Spinal cord (tissue), 10 donors: ENCODE measurements around the gene ANKRD11. TPM values are rescaled to one million over a fixed set of nuclear protein-coding genes. Genes with fewer than 3 reads are reported as not detected.
"Not testable (repeated sequence)": the region's sequence is repeated elsewhere in the genome, so short reads cannot be mapped to it uniquely, and the experiment has no call there.

Experiments used
- DNase-seq, 6 donors: peaks; one replicate each; pipeline versions ENCODE4 v3.0.0 to v3.0.0-alpha.2; 2013 to 2015; ENCODE audit warnings: low spot score in 6 of 6, low read depth in 4 of 6
- H3K27ac ChIP-seq: one replicate; pipeline ENCODE4 v1.5.1; 2013; ENCODE audit warnings: low read depth, low read length, control low read depth
- H3K27me3 ChIP-seq: one replicate; pipeline ENCODE4 v1.6.1; 2013; ENCODE audit warnings: low read length; ENCODE audit not compliant: control insufficient read depth, insufficient read depth
- H3K36me3 ChIP-seq: one replicate; pipeline ENCODE4 v1.6.1; 2013; ENCODE audit warnings: low read length; ENCODE audit not compliant: control insufficient read depth, insufficient read depth
- H3K4me1 ChIP-seq: one replicate; pipeline ENCODE4 v1.6.1; 2013; ENCODE audit warnings: low read length; ENCODE audit not compliant: control insufficient read depth, insufficient read depth
- H3K4me3 ChIP-seq: one replicate; pipeline ENCODE4 v1.5.1; 2013; ENCODE audit warnings: low read depth, low read length, control low read depth
- H3K9me3 ChIP-seq: one replicate; pipeline ENCODE4 v1.6.1; 2013; ENCODE audit warnings: low read length; ENCODE audit not compliant: control insufficient read depth, insufficient read depth
- WGBS: methylation state at CpG from one replicate; pipeline ENCODE4 v1.1.5; 2013; ENCODE audit warnings: missing lambda C conversion rate; ENCODE audit not compliant: insufficient coverage; 5-methylcytosine and 5-hydroxymethylcytosine counted together
- polyA plus RNA-seq, 2 donors: library from polyadenylated mRNA; unstranded; fragments of 120-200 nt; gene quantifications; one replicate each; pipeline ENCODE4 v1.2.1, GENCODE V29; 2013; ENCODE audit not compliant: insufficient read length in 2 of 2
- total RNA-seq, 2 donors: library from RNA; depleted of rRNA in 1 of 2; stranded (reverse); fragments of 120-200 nt in 1 of 2; fragments of >200 nt in 1 of 2; gene quantifications; one replicate each; pipeline versions ENCODE4 v1.2.3 to v1.2.4, GENCODE V29; 2013 to 2014
- donor health status: healthy.

ANKRD11 gene
- total and polyA plus RNA-seq, 4 donors = 38.2 to 104 (median 73.5) TPM

GRCh38 chr16:89275284-89275584, 215.1 kb downstream of the ANKRD11 start:
- Histone ChIP-seq H3K9me3 (no peaks in the 10 kb centered on the region), H3K36me3 (peaks cover 88% of the 10 kb centered on the region), H3K4me3 (no peak overlapping the region), H3K4me1 (peaks cover 4% of the 10 kb centered on the region), H3K27me3 (no peaks in the 10 kb centered on the region), H3K27ac (no peak overlapping the region)
- 96% methylated on average over 11 of the region's 11 CpGs for WGBS
- DNase-seq = no peak

- no peak for DNase-seq
- H3K4me3 ChIP-seq = no peak overlapping the region
- peaks cover 4% of the 10 kb centered on the region for H3K4me1 ChIP-seq
- 89% methylated on average over 19 of the region's 30 CpGs for WGBS
- H3K27me3 ChIP-seq = no peaks in the 10 kb centered on the region
- peaks cover 88% of the 10 kb centered on the region for H3K36me3 ChIP-seq
- H3K9me3 ChIP-seq = no peaks in the 10 kb centered on the region
- H3K27ac ChIP-seq = no peak overlapping the region
Observed at GRCh38 chr16:89274561-89275283, 215.6 kb downstream of the ANKRD11 start.

- Histone ChIP-seq H3K27me3 (no peaks in the 10 kb centered on the region), H3K4me1 (peaks cover 4% of the 10 kb centered on the region), H3K27ac (no peak overlapping the region), H3K4me3 (no peak overlapping the region), H3K36me3 (peaks cover 90% of the 10 kb centered on the region), H3K9me3 (no peaks in the 10 kb centered on the region)
- DNase-seq = no peak
- WGBS = 95% methylated on average over 19 of the region's 19 CpGs
Observed at GRCh38 chr16:89273741-89274472, 216.5 kb downstream of the ANKRD11 start.

GRCh38 chr16:89272631-89273030, 217.7 kb downstream of the ANKRD11 start:
- peaks cover 83% of the 10 kb centered on the region for H3K36me3 ChIP-seq
- no peak for DNase-seq
- H3K4me3 ChIP-seq = no peak overlapping the region
- H3K27me3 ChIP-seq = no peaks in the 10 kb centered on the region
- H3K27ac ChIP-seq = no peak overlapping the region
- no CpG with 5 or more reads among the region's 6 CpGs for WGBS
- H3K9me3 ChIP-seq = no peaks in the 10 kb centered on the region
- H3K4me1 ChIP-seq = no peaks in the 10 kb centered on the region

- H3K36me3 ChIP-seq = peaks cover 83% of the 10 kb centered on the region
- no peak overlapping the region for H3K4me3 ChIP-seq
- H3K9me3 ChIP-seq = no peaks in the 10 kb centered on the region
- no peaks in the 10 kb centered on the region for H3K4me1 ChIP-seq
- H3K27ac ChIP-seq = no peak overlapping the region
- H3K27me3 ChIP-seq = no peaks in the 10 kb centered on the region
- no peak for DNase-seq
- WGBS = 94% methylated on average over 31 of the region's 32 CpGs
Observed at GRCh38 chr16:89270666-89271345, 219.6 kb downstream of the ANKRD11 start.

- Histone ChIP-seq H3K4me1 (no peaks in the 10 kb centered on the region), H3K4me3 (no peak overlapping the region), H3K27ac (no peak overlapping the region), H3K36me3 (peaks cover 83% of the 10 kb centered on the region), H3K27me3 (no peaks in the 10 kb centered on the region), H3K9me3 (no peaks in the 10 kb centered on the region)
- no peak for DNase-seq
- WGBS = 96% methylated on average over 22 of the region's 27 CpGs
Observed at GRCh38 chr16:89269805-89270665, 220.3 kb downstream of the ANKRD11 start.

GRCh38 chr16:89268987-89269735, 221.2 kb downstream of the ANKRD11 start:
- Histone ChIP-seq H3K9me3 (no peaks in the 10 kb centered on the region), H3K27ac (no peak overlapping the region), H3K27me3 (no peaks in the 10 kb centered on the region), H3K36me3 (peaks cover 83% of the 10 kb centered on the region), H3K4me1 (no peaks in the 10 kb centered on the region), H3K4me3 (no peak overlapping the region)
- no peak for DNase-seq
- WGBS = 94% methylated on average over 4 of the region's 14 CpGs

GRCh38 chr16:89268585-89268984, 221.8 kb downstream of the ANKRD11 start:
- WGBS = 94% methylated on average over 18 of the region's 19 CpGs

GRCh38 chr16:89267746-89268145, 222.6 kb downstream of the ANKRD11 start:
- peaks cover 76% of the 10 kb centered on the region for H3K36me3 ChIP-seq
- not testable (repeated sequence) for DNase-seq, H3K4me3 ChIP-seq, H3K4me1 ChIP-seq, H3K27ac ChIP-seq, H3K9me3 ChIP-seq, H3K27me3 ChIP-seq
- WGBS = no CpG with 5 or more reads among the region's 15 CpGs

More at GRCh38 chr16:89268585-89268984, 221.8 kb downstream of the ANKRD11 start:
- Histone ChIP-seq H3K27me3 (no peaks in the 10 kb centered on the region), H3K4me1 (no peaks in the 10 kb centered on the region), H3K27ac (no peak overlapping the region), H3K9me3 (no peaks in the 10 kb centered on the region), H3K36me3 (peaks cover 81% of the 10 kb centered on the region), H3K4me3 (no peak overlapping the region)
- DNase-seq = no peak
